Lung (tissue), 12 donors: ENCODE measurements around the gene COL15A1. TPM values are rescaled to one million over a fixed set of nuclear protein-coding genes. Genes with fewer than 3 reads are reported as not detected.

Experiments used
- ATAC-seq: fragments of 200-7000 bp; cut with Tn5 transposase; one replicate; pipeline ENCODE4 v1.9.1; 2020; ENCODE audit warnings: moderate number of reproducible peaks; ENCODE audit not compliant: insufficient read depth, low FRiP score
- DNase-seq, 3 donors: peaks; one replicate each; pipeline ENCODE4 v3.0.0-alpha.2; 2013 to 2017
- H3K27ac ChIP-seq, 2 donors: one replicate each; pipeline ENCODE4 v1.5.1; 2013; ENCODE audit warnings: mild to moderate bottlenecking in 2 of 2, moderate library complexity in 2 of 2, control low read depth in 1 of 2, inconsistent platforms in 1 of 2, low read depth in 1 of 2, low read length in 1 of 2
- H3K27me3 ChIP-seq, 3 donors: one replicate each; pipeline ENCODE4 v1.5.1; 2013; ENCODE audit warnings: low read length in 2 of 3; ENCODE audit not compliant: control insufficient read depth in 3 of 3, insufficient read depth in 3 of 3
- H3K36me3 ChIP-seq, 4 donors: one replicate each; pipeline ENCODE4 v1.5.1; 2013; ENCODE audit warnings: low read length in 4 of 4, mild to moderate bottlenecking in 1 of 4, moderate library complexity in 1 of 4; ENCODE audit not compliant: control insufficient read depth in 4 of 4, insufficient read depth in 4 of 4
- H3K4me1 ChIP-seq, 5 donors: one replicate each; pipeline ENCODE4 v1.5.1; 2013; ENCODE audit warnings: low read length in 5 of 5, mild to moderate bottlenecking in 2 of 5, moderate library complexity in 1 of 5; ENCODE audit not compliant: control insufficient read depth in 5 of 5, insufficient read depth in 5 of 5
- H3K4me3 ChIP-seq: one replicate; pipeline ENCODE4 v1.5.1; 2013; ENCODE audit warnings: mild to moderate bottlenecking, control low read depth, moderate library complexity
- H3K9ac ChIP-seq, 2 donors: one replicate each; pipeline ENCODE4 v1.5.1; 2013; ENCODE audit warnings: low read length in 2 of 2, control low read depth in 1 of 2; ENCODE audit not compliant: insufficient read depth in 1 of 2
- H3K9me3 ChIP-seq, 4 donors: one replicate each; pipeline ENCODE4 v1.5.1; 2013; ENCODE audit warnings: low read length in 3 of 4, mild to moderate bottlenecking in 1 of 4, moderate library complexity in 1 of 4; ENCODE audit not compliant: control insufficient read depth in 4 of 4, insufficient read depth in 3 of 4
- whole genome bisulfite sequencing, 2 donors: extraction: QIAGEN DNeasy Blood & Tissue Kit; methylation state at CpG; one replicate each; pipeline ENCODE4 v1.1.7; 2013; 5-methylcytosine and 5-hydroxymethylcytosine counted together
- polyA plus RNA-seq, 2 donors: library from polyadenylated mRNA; stranded (reverse); fragments of 200-250 nt; gene quantifications; one replicate each; pipeline ENCODE4 v1.2.1, GENCODE V29; 2013
- total RNA-seq, 2 donors: library from RNA; depleted of rRNA in 1 of 2; stranded (reverse); fragments of >200 nt in 1 of 2; gene quantifications; one replicate each; pipeline ENCODE4 v1.2.1, GENCODE V29; 2014 to 2021
- TF ChIP-seq, protein P1 (sequence below): IDR thresholded peaks from 2 replicates; pipeline ENCODE4 v1.5.1; 2012; ENCODE audit warnings: mild to moderate bottlenecking; ENCODE audit errors: control extremely low read depth, extremely low read depth
- donor health status: control.
- donor health status: control.
- donor health status: Bipolar disorder and iron deficiency.
- donor health status: healthy.
- donor health status: DM: yes; HTN: yes; CAD: no.

COL15A1 gene
- total and polyA plus RNA-seq, 4 donors, result 2.9 to 40.5 (median 8.5) TPM

DNA sequence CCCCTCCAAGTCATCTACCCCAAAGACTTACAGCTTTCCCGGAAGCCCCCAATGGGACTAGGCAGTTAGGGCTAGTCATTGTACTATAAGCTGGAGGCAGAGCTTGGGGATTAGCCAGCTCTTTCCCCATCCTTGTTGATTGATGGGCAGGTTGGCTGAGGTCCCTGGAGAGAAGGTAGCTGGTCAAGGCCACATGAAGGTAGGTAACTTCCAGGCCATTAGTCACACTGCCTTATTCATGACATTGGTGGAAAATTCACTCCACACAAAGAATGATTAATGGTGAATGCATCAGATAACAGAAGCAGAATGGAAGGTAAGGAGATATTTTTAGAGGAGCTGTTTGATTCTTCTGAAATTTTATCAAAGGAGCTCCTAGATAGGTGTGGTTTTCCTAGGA, 111.7 kb downstream of the COL15A1 start:
- no peak overlapping the region for H3K4me3 ChIP-seq
- H3K27me3 ChIP-seq, result no peaks in the 10 kb centered on the region
- no peak overlapping the region for H3K27ac ChIP-seq
- ATAC-seq (no peak), DNase-seq (no peak)
- H3K4me1 ChIP-seq, result peaks cover 0 to 19% (median 4%) of the 10 kb centered on the region in 5 donors
- no peak overlapping the region for H3K9ac ChIP-seq
- WGBS, 2 donors, result 96 to 100% methylated on average over 1 of the region's 1 CpG
- no peaks in the 10 kb centered on the region for H3K9me3 ChIP-seq
- TF ChIP-seq, protein P1, sequence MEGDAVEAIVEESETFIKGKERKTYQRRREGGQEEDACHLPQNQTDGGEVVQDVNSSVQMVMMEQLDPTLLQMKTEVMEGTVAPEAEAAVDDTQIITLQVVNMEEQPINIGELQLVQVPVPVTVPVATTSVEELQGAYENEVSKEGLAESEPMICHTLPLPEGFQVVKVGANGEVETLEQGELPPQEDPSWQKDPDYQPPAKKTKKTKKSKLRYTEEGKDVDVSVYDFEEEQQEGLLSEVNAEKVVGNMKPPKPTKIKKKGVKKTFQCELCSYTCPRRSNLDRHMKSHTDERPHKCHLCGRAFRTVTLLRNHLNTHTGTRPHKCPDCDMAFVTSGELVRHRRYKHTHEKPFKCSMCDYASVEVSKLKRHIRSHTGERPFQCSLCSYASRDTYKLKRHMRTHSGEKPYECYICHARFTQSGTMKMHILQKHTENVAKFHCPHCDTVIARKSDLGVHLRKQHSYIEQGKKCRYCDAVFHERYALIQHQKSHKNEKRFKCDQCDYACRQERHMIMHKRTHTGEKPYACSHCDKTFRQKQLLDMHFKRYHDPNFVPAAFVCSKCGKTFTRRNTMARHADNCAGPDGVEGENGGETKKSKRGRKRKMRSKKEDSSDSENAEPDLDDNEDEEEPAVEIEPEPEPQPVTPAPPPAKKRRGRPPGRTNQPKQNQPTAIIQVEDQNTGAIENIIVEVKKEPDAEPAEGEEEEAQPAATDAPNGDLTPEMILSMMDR, result no peak
- H3K36me3 ChIP-seq, result peaks cover 0 to 2% (median 0%) of the 10 kb centered on the region in 4 donors

DNA sequence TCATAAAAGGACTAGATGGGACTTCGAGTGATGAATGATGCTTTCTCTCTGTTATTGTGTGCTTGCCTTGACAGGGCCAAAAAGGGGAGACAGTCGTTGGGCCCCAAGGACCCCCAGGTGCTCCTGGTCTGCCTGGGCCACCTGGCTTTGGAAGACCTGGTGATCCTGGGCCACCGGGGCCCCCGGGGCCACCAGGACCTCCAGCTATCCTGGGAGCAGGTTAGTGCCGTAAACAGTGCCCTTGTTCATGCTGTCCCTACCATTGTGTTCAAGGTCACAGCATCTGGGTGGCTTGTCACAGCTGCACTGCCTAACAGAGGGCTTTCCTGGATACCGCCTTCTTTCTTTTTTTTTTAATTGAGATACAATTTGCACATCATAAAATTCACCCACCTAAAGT, 112.5 kb downstream of the COL15A1 start:
- peaks cover 0 to 13% (median 1%) of the 10 kb centered on the region in 5 donors for H3K4me1 ChIP-seq
- H3K4me3 ChIP-seq, result no peak overlapping the region
- no peak overlapping the region for H3K27ac ChIP-seq
- H3K9me3 ChIP-seq, result no peaks in the 10 kb centered on the region
- ATAC-seq (no peak), DNase-seq (no peak)
- H3K9ac ChIP-seq, result no peak overlapping the region
- TF ChIP-seq, protein P1, result no peak
- WGBS, 2 donors, result 95 to 96% methylated on average over 6 of the region's 6 CpGs
- no peaks in the 10 kb centered on the region for H3K27me3 ChIP-seq
- peaks cover 0 to 2% (median 0%) of the 10 kb centered on the region in 4 donors for H3K36me3 ChIP-seq

DNA sequence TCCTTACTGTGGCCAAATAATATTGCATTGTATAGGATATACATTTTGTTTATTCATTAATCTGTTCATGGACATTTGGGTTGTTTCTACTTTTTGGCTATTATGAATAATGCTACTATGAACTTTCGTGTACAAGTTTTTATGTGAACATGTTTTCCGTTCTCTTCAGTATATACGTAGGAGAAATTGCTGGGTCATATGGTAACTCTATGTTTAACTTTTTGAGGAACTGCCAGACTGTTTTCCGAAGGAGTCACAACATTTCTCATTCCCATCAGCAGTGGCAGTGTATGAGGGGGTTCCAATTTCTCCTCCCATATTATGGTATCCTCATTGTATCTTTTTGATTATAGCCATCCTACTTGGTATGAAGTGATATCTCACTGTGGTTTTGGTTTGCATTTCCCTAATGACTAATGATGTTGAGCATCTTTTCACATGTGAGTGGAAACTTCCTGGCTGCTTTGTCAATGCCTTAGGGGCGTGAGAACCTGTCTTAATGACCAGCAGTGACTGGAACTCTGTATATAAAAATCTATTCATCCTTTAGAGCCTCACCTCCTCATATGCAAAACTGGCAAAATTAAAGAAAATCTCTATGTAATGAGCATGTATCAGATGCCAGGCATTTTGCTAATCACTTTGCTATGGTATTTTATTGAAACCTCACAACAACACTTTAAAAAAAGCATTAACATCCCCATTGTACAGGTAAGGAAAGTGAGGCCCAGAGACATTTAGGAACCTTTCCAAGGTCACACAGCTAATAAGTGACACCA, 113.4 kb downstream of the COL15A1 start:
- Histone ChIP-seq H3K27ac (no peak overlapping the region), H3K4me3 (no peak overlapping the region)
- WGBS, 2 donors, result 35 to 64% methylated on average over 5 of the region's 5 CpGs

More for the DNA sequence above, 113.4 kb downstream of the COL15A1 start:
- TF ChIP-seq, protein P1, result no peak
- Histone ChIP-seq H3K9me3 (no peaks in the 10 kb centered on the region), H3K9ac (no peak overlapping the region), H3K36me3 (peaks cover 0 to 2% (median 0%) of the 10 kb centered on the region in 4 donors), H3K4me1 (peaks cover 0 to 4% (median 0%) of the 10 kb centered on the region in 5 donors), H3K27me3 (no peaks in the 10 kb centered on the region)
- DNase-seq (no peak), ATAC-seq (no peak)
